K562 (cell line): ENCODE data around the gene ZNF804A. TPM values are rescaled to one million over a fixed set of nuclear protein-coding genes. Genes with fewer than 3 reads are reported as not detected.

Experiments
- ZNF146 ChIP-seq: IDR thresholded peaks from one replicate; pipeline ENCODE4 v1.6.1; 2018; ENCODE audit warnings: missing compliant biosample characterization; ENCODE audit not compliant: unreplicated experiment
- ZNF407 ChIP-seq: fragments of 450-650 bp; IDR thresholded peaks from 2 replicates; pipeline ENCODE4 v1.6.1; 2016; ENCODE audit warnings: low read depth
- ZNF518B ChIP-seq: fragments of 250-450 bp; sonication (Bioruptor Pico); IDR thresholded peaks from 2 replicates; pipeline ENCODE4 v1.5.0; 2021; ENCODE audit warnings: mild to moderate bottlenecking, moderate library complexity
- polyA plus RNA-seq, 8 experiments: library from polyadenylated mRNA; depleted of rRNA in 4 of 8; stranded (reverse) in 5 of 8; unstranded in 3 of 8; fragments of >200 nt; fragmentation: Nextera tagmentation in 2 of 8; fragmentation: Illumina TruSeq in 1 of 8; extraction: Ambion mirVana in 2 of 8; extraction: Trizol in 1 of 8; gene quantifications; 2 replicates each; pipeline versions ENCODE4 v1.2.1 to v1.2.3, GENCODE V29; 2011 to 2014; ENCODE audit warnings: inconsistent platforms in 1 of 8, missing spikeins in 1 of 8
- total RNA-seq, 7 experiments: library from RNA; depleted of rRNA in 6 of 7; stranded (reverse); fragments of >200 nt in 6 of 7; fragmentation: Illumina TruSeq in 2 of 7; extraction: Trizol in 2 of 7; gene quantifications; 2 replicates each; pipeline versions ENCODE4 v1.2.1 to v1.2.3, GENCODE V29; 2011 to 2021; ENCODE audit warnings: low replicate concordance in 1 of 7

The ZNF804A gene
- total and polyA plus RNA-seq, 9 of the 15 experiments (the other 6 are each of a cell fraction or from before 2014, with no cell fraction given) = 0.01 to 1.2 (median 0.73) TPM

GRCh38 chr2:184743096-184743495, 144.8 kb downstream of the ZNF804A start (continued):
- TF ChIP-seq ZNF407 (no peak), ZNF146 (CRISPR knock-in tag) (no peak), ZNF518B (CRISPR knock-in tag) (no peak)
